ENCODE measurements around the gene SLC9A9. TPM values are rescaled to one million over a fixed set of nuclear protein-coding genes. Genes with fewer than 3 reads are reported as not detected.

The SLC9A9 gene
- total and polyA plus RNA-seq, 2 of the 8 experiments (the other 6 are each of a cell fraction or from before 2014, with no cell fraction given) = 0.48 to 1.1 TPM

DNA sequence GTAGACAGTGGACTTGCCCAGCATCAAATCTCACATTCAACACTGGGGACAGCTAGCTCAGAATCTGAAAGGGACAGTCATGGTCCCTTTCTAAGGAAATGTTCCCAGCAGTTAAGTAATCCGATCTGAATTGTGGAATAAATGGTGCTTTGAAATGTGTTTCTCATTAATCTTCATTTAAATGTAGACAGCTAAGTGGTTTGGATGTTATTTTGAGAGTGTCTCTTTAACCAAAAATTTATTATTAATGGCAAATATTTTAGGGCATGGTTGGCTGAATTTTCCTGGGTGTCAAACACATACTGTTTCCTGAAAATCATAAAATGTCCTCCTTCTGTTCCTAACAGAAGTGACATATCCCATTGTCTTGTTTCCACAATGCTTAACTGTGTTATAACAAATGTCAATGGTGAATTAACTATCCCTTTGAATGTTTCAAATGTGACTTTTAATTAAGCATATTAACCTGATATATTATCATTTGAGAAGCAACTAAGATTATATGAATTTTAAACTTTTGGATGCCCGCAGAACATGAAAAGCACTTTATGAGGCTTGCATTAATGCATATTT lies 517.9 kb downstream of the SLC9A9 start:
- ChIA-PET POLR2A (ENCODE audit: partially characterized antibody) (no interaction called here), CTCF (ENCODE audit: partially characterized antibody) (no interaction called here)
- Histone ChIP-seq H3K4me1 (replicated peaks in 1 of 4; ENCODE audit: control insufficient read depth in 3 of 4, insufficient read depth in 4 of 4, low read length in 3 of 4) (peaks cover 0 to 3% (median 0%) of the 10 kb centered on the region in 4 experiments; a peak in 2 of 7 replicates), H3K23ac (ENCODE audit: insufficient read length) (no peak overlapping the region), H3K23me2 (ENCODE audit: low read depth, low read length) (no peaks in the 10 kb centered on the region), H2BK12ac (ENCODE audit: low read depth, low read length) (no peak overlapping the region), H3K4ac (replicated peaks; ENCODE audit: insufficient read length, low read depth, low read length) (no peak overlapping the region), H3K27me3 (replicated peaks in 1 of 4; ENCODE audit: control insufficient read depth in 3 of 4, extremely low read depth in 1 of 4, insufficient read depth in 3 of 4, low read length in 3 of 4) (no peaks in the 10 kb centered on the region), H3K18ac (ENCODE audit: extremely low read depth, low read length) (no peak overlapping the region), H3K4me3 (ENCODE audit: extremely low read depth in 1 of 4, insufficient read depth in 2 of 4, low read depth in 3 of 4, low read length in 4 of 4) (no peak overlapping the region), H3K36me3 (ENCODE audit: control insufficient read depth in 2 of 4, insufficient read depth in 4 of 4, low read length in 3 of 4) (no peaks in the 10 kb centered on the region), H3K9me3 (ENCODE audit: insufficient read depth in 2 of 2, low read depth in 1 of 2, low read length in 1 of 2) (no peaks in the 10 kb centered on the region), H3K27ac (ENCODE audit: low read depth, low read length) (no peak overlapping the region), H2AFZ (ENCODE audit: low read length) (0 out of 2 replicates have a peak overlapping the region, but pooled peaks have one; percentile 45), H2BK20ac (ENCODE audit: low read length) (no peak overlapping the region), H3K4me2 (ENCODE audit: insufficient read depth in 1 of 2, low read depth in 2 of 2, low read length in 2 of 2) (no peak overlapping the region), H3K79me2 (ENCODE audit: control insufficient read depth in 1 of 2, insufficient read depth in 2 of 2, low read length in 2 of 2) (no peaks in the 10 kb centered on the region), H3K14ac (ENCODE audit: insufficient read length) (no peak overlapping the region), H4K20me1 (replicated peaks in 1 of 2; ENCODE audit: control insufficient read depth in 1 of 2, insufficient read depth in 2 of 2, low read length in 2 of 2) (no peaks in the 10 kb centered on the region), H2BK120ac (replicated peaks; ENCODE audit: low read depth, low read length) (no peak overlapping the region), H4K5ac (ENCODE audit: insufficient read length, low read depth, low read length) (no peak overlapping the region), H4K91ac (replicated peaks; ENCODE audit: insufficient read length, low read length) (no peak overlapping the region), H4K8ac (ENCODE audit: extremely low read depth, insufficient read depth, low read length) (no peak overlapping the region), H3K56ac (replicated peaks; ENCODE audit: insufficient read length, low read depth, low read length) (no peak overlapping the region), H2AK5ac (ENCODE audit: low read depth, low read length) (no peak overlapping the region), H2BK15ac (ENCODE audit: low read length) (no peak overlapping the region), H3K79me1 (ENCODE audit: low read depth, low read length) (no peaks in the 10 kb centered on the region), H3K9ac (replicated peaks in 1 of 4; ENCODE audit: extremely low read depth in 1 of 4, low read depth in 3 of 4, low read length in 3 of 4) (no peak overlapping the region), H2BK5ac (ENCODE audit: low read depth, low read length) (no peak overlapping the region)
- WGBS, 2 experiments (ENCODE audit: extremely low coverage in 1 of 2, insufficient coverage in 1 of 2, insufficient read length in 1 of 2, insufficient replicate concordance in 2 of 2, low coverage in 1 of 2, low lambda C conversion rate in 2 of 2, missing lambda C conversion rate in 1 of 2) = 92% methylated on average over 2 of the region's 2 CpGs; no CpG with 5 or more reads in 1 of the 2 experiments
- DNase-seq (ENCODE audit: low read depth in 1 of 2, low spot score in 2 of 2) = no peak
- FAIRE-seq = no peak
- TF ChIP-seq JUND (IDR thresholded peaks at IDR 0.05; ENCODE audit: low read length) (no peak), GTF2F1 (IDR thresholded peaks at IDR 0.05; ENCODE audit: borderline replicate concordance, low read depth, low read length) (no peak), CTBP2 (IDR thresholded peaks at IDR 0.05; ENCODE audit: borderline replicate concordance, insufficient read depth, insufficient read length, low read length) (no peak), GABPA (IDR thresholded peaks at IDR 0.05; ENCODE audit: borderline replicate concordance, insufficient read depth, low read length) (no peak), SIN3A (conservative IDR thresholded peaks at IDR 0.05 in 1 of 2, IDR thresholded peaks at IDR 0.05 in 1 of 2; ENCODE audit: low read depth in 1 of 2, low read length in 2 of 2) (no peak)
